A673 (cell line): ENCODE results near the gene KCNF1. TPM values are rescaled to one million over a fixed set of nuclear protein-coding genes. Genes with fewer than 3 reads are reported as not detected.

Experiments used
- BruUV-seq: library from RNA; stranded (reverse); fragments of 400-500 nt; replicated peaks from 2 replicates; lab custom pipeline; 2021; lab: Mats Ljungman, UMichigan
- CTCF ChIA-PET: fragments of 300-600 bp; sonication (Branson Sonifier 250); formaldehyde crosslinking; loops from one replicate; lab custom pipeline; 2022; ENCODE audit warnings: antibody characterized with exemption; lab: Charles Lee
- POLR2A ChIA-PET: fragments of 300-600 bp; sonication (Branson Sonifier 250); formaldehyde crosslinking; loops from one replicate; lab custom pipeline; 2022; ENCODE audit warnings: antibody characterized with exemption; ENCODE audit not compliant: low non-redundant PET; lab: Charles Lee
- DNase-seq: peaks from one replicate; pipeline ENCODE4 v3.0.0-alpha.2; 2015; ENCODE audit warnings: low spot score
- H3K27ac ChIP-seq: fragments of 200-600 bp; sonication (generic); 2 replicates; pipeline ENCODE4 v1.5.1; 2016; ENCODE audit warnings: mixed run types, low read depth, mild to moderate bottlenecking, mixed read lengths, antibody characterized with exemption, low read length; ENCODE audit not compliant: poor library complexity, severe bottlenecking
- H3K27me3 ChIP-seq: fragments of 200-600 bp; sonication (generic); replicated peaks from 2 replicates; pipeline ENCODE4 v1.6.1; 2017; ENCODE audit warnings: mixed run types, low read depth, mild to moderate bottlenecking, mixed read lengths, antibody characterized with exemption, low read length; ENCODE audit not compliant: insufficient read depth, poor library complexity
- H3K36me3 ChIP-seq: fragments of 200-600 bp; sonication (generic); 2 replicates; pipeline ENCODE4 v1.6.1; 2016; ENCODE audit warnings: mixed run types, mild to moderate bottlenecking, mixed read lengths, antibody characterized with exemption, low read length; ENCODE audit not compliant: insufficient read depth, poor library complexity, severe bottlenecking
- H3K4me1 ChIP-seq: fragments of 200-600 bp; sonication (generic); 2 replicates; pipeline ENCODE4 v1.6.1; 2017; ENCODE audit warnings: mixed run types, mild to moderate bottlenecking, mixed read lengths, antibody characterized with exemption, low read length; ENCODE audit not compliant: insufficient read depth, poor library complexity, severe bottlenecking
- H3K4me3 ChIP-seq: fragments of 200-600 bp; sonication (generic); 2 replicates; pipeline ENCODE4 v1.5.1; 2016; ENCODE audit warnings: low read depth, mixed run types, mild to moderate bottlenecking, mixed read lengths, low read length; ENCODE audit not compliant: poor library complexity, severe bottlenecking
- H3K9me3 ChIP-seq: fragments of 200-600 bp; sonication (generic); 2 replicates; pipeline ENCODE4 v1.6.1; 2016; ENCODE audit warnings: mixed run types, low read depth, mild to moderate bottlenecking, mixed read lengths, antibody characterized with exemption, low read length; ENCODE audit not compliant: poor library complexity, severe bottlenecking
- EZH2 ChIP-seq: fragments of 200-600 bp; sonication (generic); IDR thresholded peaks from 2 replicates; pipeline ENCODE4 v1.6.1; 2017; ENCODE audit warnings: borderline replicate concordance, low read depth, mild to moderate bottlenecking, mixed read lengths, antibody characterized with exemption, low read length; ENCODE audit not compliant: poor library complexity, severe bottlenecking
- intact Hi-C: fragments of 100-400 bp; cut with micrococcal nuclease; formaldehyde crosslinking; loops from one replicate; pipeline ENCODE4 v1.10.0; 2022; ENCODE audit not compliant: unreplicated experiment
- total RNA-seq: library from RNA; stranded (reverse); gene quantifications from 2 replicates; pipeline ENCODE4 v1.2.3, GENCODE V29; 2021
- TF ChIP-seq, protein P1 (sequence below): fragments of 300-800, 200-600 bp; sonication (generic); conservative IDR thresholded peaks from 2 replicates; pipeline ENCODE4 v1.5.1; 2017; ENCODE audit warnings: low read depth, mild to moderate bottlenecking, antibody characterized with exemption, low read length, moderate library complexity, mixed read lengths

KCNF1 gene
- total RNA-seq, 1 experiment from 2014 or later = 0.32 TPM

DNA sequence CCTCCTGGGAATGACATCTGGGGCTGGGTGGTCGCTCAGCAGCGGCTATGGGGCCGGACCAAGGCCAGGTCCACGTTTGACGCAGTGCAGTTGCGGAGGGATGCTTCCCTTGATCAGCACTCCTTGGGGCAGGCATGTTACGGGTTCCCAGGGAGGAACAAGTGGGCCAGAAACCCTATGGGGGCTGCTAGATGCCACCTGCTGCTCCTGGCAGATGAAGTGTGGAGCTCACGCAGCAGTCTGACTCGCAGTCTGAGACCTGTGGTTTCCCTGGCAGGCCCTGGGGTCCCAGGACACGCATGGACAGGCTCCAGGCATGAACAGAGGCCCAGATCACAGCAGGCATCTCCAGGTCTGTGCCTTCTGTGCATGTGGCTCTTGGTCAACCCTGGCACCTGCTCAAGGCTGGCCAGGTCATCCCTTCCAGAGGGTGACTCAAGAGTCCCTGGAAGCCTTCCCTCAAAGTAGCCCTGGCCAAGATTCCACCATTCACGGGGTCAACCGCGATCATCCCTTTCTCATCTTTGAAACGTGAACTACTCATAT, 20.0 kb downstream of the KCNF1 start:
- no peak for DNase-seq
- intact Hi-C loops = no loop called here
- TF ChIP-seq, protein P1, sequence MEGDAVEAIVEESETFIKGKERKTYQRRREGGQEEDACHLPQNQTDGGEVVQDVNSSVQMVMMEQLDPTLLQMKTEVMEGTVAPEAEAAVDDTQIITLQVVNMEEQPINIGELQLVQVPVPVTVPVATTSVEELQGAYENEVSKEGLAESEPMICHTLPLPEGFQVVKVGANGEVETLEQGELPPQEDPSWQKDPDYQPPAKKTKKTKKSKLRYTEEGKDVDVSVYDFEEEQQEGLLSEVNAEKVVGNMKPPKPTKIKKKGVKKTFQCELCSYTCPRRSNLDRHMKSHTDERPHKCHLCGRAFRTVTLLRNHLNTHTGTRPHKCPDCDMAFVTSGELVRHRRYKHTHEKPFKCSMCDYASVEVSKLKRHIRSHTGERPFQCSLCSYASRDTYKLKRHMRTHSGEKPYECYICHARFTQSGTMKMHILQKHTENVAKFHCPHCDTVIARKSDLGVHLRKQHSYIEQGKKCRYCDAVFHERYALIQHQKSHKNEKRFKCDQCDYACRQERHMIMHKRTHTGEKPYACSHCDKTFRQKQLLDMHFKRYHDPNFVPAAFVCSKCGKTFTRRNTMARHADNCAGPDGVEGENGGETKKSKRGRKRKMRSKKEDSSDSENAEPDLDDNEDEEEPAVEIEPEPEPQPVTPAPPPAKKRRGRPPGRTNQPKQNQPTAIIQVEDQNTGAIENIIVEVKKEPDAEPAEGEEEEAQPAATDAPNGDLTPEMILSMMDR = no peak
- ChIA-PET POLR2A (no interaction called here), CTCF (no interaction called here)
- H3K9me3 ChIP-seq = no peaks in the 10 kb centered on the region
- no peaks in the 10 kb centered on the region for H3K4me1 ChIP-seq
- no peaks in the 10 kb centered on the region for H3K36me3 ChIP-seq
- H3K4me3 ChIP-seq = no peak overlapping the region
- no peaks in the 10 kb centered on the region for H3K27me3 ChIP-seq
- H3K27ac ChIP-seq = no peak overlapping the region
- BruUV-seq = no TSS peak

DNA sequence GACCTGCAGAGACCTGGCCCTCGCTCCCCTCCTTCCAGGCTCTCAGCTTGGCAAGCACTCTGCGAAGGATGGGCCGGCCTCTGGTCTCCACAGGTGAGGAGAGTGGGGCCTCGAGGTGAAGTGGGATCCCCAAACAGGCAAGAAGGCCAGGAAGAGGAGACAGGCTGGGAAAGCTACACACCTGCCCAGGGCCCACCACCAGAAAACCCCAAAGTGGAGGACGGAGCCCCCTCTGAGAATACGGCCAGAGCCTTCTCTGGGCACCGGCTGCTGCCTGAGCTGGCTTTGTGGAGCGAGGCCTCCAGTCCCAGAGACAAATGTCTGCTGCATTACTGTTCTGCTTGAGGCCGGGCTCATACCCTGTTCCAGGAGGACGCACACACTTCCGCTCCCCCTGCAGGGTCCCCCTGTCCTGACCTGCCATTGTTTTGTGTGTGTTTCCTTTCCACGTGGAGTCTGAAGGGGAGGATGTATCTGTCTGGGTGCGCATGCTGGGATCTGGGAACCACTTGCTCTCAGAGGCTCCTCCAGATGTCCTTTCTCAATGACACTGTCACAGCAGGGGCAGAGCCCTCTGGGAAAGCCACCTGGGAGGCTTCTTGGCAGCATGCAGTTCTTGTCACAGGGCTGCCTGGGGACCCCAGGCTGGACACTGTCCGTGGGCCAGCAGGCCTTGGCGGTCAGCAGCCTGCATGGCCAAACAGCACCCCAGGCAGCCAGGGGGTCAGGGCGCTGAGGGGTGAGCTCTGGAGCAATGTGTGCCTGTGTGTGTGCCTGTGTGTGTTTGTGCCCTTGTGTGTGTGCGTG, 20.8 kb downstream of the KCNF1 start:
- H3K4me1 ChIP-seq = no peaks in the 10 kb centered on the region
- DNase-seq = peak; percentile 39
- ChIA-PET POLR2A (no interaction called here), CTCF (no interaction called here)
- no peak for TF ChIP-seq EZH2
- TF ChIP-seq, protein P1 = no peak
- no peaks in the 10 kb centered on the region for H3K27me3 ChIP-seq
- no peaks in the 10 kb centered on the region for H3K9me3 ChIP-seq
- intact Hi-C loops = no loop called here
- H3K4me3 ChIP-seq = no peak overlapping the region
- BruUV-seq = no TSS peak
- H3K27ac ChIP-seq = no peak overlapping the region
- H3K36me3 ChIP-seq = no peaks in the 10 kb centered on the region

DNA sequence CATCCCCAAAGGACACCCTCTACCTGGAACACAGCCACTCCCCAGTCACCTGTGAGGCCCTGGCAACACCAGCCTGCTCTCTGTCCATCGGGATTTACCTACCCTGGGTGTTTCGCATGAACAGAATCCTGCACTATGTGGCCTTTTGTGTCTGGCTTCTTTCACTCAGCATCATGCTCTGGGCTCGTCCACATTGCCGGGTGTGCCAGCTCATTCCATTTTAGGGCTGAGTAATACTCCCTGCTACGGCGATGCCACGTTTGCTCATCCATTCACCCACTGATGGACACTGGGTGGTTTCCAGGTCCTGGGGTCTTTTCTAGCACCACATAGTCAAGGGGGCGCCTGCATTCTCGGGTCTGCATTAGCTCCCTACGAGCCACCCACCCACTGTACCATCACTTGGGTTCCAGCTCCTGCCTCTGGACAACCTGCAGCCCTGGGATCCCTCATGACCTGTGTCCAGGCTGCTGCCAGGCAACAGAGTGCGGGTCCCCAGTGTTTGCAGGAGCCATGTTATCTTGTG, 22.0 kb downstream of the KCNF1 start:
- no peaks in the 10 kb centered on the region for H3K4me1 ChIP-seq
- H3K27me3 ChIP-seq = no peaks in the 10 kb centered on the region
- TF ChIP-seq EZH2 = no peak
- TF ChIP-seq, protein P1 = no peak
- ChIA-PET POLR2A (no interaction called here), CTCF (interaction anchor here (0.5 kb wide), 1 partner anchor 420 kb away, joined by 7 read pairs; no protein-coding TSS in a partner anchor)
- H3K27ac ChIP-seq = no peak overlapping the region
- no peak for DNase-seq
- no peaks in the 10 kb centered on the region for H3K9me3 ChIP-seq
- no TSS peak for BruUV-seq
- intact Hi-C loops = no loop called here
- no peak overlapping the region for H3K4me3 ChIP-seq
- H3K36me3 ChIP-seq = no peaks in the 10 kb centered on the region
